GM21529 (cell line): ENCODE results near the gene DIP2A.
"Not testable (repeated sequence)": the region's sequence is repeated elsewhere in the genome, so short reads cannot be mapped to it uniquely, and the experiment has no call there.

Source experiments
- ATAC-seq: cut with Tn5 transposase; IDR thresholded peaks from one replicate; pipeline ENCODE4 v1.9.1; 2021; ENCODE audit not compliant: unreplicated experiment

Gene DIP2A

DNA sequence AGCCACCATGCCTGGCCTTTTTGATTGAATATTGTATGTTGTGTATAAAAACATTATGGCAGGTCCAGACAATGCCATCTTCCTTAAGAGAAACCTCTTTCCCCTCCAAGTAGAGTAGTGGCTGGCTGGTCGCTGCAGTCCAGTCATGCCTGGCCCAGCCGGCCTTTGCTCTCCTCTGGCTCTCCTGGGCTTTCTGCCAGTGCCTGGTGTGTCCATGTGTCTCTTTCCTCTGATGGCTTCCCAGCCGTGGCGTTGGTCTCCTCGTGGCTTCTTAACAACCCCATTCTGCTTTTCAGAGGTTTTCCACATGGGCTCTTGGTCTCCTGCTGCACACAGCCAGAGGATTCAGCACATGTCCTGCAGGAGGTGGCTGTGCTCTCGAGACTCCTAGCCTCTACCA lies 58.7 kb downstream of the DIP2A start:
- no peak for ATAC-seq

- ATAC-seq: no peak
These were observed 60.4 kb downstream of the DIP2A start for GRCh38 chr21:46518983-46519583.

- ATAC-seq: not testable (repeated sequence)
These were observed 68.7 kb downstream of the DIP2A start for GRCh38 chr21:46527393-46527792.

GRCh38 chr21:46527801-46528200 lies 69.1 kb downstream of the DIP2A start:
- ATAC-seq: no peak

DNA sequence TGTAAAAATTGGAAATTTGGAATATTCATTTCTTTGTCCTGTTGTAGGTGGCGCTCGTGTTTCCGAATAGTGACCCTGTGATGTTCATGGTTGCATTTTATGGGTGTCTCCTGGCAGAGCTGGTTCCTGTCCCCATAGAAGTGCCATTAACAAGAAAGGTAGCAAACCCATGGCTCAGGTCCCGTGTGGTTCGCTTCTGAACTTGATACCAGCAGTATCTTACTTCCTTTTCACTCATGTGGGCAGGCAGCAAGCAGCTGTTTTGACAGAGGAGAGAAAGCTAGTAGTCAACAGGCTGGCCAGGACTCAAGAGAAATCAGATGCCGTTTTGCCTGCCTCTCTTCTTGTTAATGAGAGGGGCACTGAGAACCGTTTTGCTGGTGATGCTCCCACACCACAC lies 73.4 kb downstream of the DIP2A start:
- ATAC-seq: no peak

- no peak for ATAC-seq
These were observed 78.3 kb downstream of the DIP2A start for GRCh38 chr21:46537026-46537425.

- no peak for ATAC-seq
These were observed 79.6 kb downstream of the DIP2A start for GRCh38 chr21:46538262-46538661.

DNA sequence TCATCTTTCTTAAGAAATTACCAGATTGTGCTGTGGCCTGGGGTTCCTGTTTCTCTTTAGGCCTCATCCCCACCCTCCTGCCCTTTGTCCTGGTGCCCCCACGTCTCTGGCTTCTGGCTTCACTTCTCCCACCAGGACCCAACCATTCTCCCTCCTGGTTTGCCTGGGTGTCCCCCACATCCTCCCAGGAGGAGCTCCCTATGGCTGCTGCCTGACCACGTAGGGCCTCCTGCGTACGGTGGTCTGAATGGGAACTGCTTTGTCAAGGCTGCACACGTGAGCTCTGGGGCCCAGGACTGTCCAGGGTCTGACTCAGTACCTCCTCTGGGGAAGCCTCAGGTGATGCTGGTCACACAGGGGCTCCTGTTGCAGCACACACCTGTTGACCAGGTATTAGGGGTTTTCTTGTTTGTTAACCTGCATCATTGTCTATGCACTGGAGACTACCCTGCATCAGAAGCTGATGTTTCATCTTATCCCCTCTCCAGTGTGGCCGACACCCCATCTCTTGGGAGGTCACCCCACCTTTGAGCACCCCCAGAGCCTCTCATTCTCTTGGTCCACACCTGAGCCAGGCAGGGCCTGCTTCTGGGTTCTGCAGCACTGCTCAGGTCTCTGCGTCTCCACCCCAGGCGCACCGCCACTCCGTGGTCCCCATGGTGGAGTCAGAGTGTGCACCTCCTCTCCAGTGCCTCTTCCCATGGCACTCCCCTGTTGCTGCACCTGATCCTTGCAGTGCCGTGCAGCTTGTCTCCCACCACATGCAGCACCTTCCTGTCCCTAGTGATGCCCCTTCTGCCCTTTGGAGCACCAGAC lies 80.4 kb downstream of the DIP2A start:
- no peak for ATAC-seq

- ATAC-seq: no peak
These were observed 81.5 kb downstream of the DIP2A start for GRCh38 chr21:46540087-46540710.

DNA sequence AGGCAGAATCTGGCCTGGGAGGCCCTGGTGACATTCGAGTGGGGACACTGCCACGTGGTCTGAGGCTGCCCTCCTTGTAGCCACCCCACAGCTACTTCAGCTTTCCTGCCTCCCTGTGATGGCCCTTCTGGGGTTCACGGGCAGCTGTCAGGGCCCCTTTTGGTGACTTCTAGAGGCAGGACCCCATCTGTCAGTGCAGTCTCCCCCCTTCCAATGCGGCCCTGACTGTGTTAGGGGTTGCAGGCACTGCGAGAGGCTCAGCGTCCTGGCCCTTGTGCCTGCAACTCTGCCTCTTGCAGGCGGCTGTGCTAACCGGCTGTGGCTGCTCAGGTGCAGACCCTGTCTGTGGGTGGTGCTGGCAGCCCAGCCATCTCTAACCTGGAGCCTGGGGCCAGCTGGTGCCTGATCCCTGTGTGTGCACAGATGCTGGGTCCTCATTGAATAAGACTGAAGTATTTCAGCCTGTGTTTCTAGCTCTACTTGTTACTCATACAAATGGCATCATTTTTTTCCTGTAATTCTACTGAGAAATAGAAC lies 84.0 kb downstream of the DIP2A start:
- ATAC-seq: no peak

DNA sequence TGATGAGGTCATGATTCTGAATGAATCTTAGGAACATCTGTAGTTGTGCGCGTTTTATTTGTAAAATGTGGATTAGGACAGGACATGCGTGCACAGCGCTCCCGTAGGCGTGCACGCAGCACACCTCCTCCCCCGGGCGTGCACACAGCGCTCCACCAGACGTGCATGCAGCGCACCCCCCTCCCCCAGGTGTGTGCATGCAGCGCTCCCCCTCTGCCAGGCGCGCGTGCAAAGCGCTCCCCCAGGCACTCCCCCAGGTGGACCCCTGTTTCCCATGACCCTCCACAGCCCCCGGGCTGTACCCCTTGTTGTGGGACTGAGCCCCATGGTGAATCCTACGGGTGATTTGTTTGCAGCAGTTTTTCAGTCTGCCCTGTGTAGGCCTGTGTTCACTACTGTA lies 84.6 kb downstream of the DIP2A start:
- ATAC-seq: no peak

GRCh38 chr21:46544003-46544402 lies 85.3 kb downstream of the DIP2A start:
- no peak for ATAC-seq

GRCh38 chr21:46544824-46545223 lies 86.1 kb downstream of the DIP2A start:
- ATAC-seq: no peak

DNA sequence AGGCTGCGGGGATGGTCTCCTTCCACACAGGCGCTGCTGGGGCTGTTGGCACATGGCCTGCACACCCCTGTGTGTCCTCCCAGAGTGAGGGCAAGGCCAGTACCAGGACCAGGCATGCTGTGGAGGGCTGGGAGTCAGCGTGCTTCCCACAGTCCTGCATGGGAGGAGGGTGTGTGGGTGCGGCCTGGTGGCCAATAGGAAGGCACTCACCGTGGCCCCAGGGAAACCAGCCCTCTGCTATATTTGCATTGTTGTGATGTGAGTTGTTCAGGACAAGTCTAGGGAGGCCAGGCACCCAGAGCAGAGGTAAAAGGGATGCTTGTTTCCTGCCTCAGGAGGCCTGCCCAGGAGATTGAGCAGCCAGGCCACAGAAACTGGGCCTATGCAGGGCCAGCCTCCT lies 86.7 kb downstream of the DIP2A start:
- no peak for ATAC-seq

DNA sequence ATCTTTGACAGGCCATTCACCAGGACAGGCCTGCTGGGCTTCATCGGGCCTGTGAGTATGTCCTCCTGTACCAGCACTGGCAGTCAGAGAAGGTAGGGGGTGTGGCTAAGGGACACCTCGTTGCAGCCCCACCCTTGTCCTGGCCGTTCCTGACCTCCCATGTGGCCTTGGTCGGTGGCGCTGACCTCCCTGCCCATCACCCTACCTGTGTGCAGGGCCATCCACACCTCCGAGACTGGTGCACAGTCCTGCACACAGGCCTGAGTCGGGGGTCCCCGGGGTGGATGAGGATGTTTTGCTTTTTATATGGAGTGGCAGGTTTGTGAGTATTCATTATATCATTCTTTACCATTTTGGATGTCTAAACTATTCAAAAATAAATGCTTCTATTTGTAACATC lies 87.2 kb downstream of the DIP2A start:
- ATAC-seq: no peak

DNA sequence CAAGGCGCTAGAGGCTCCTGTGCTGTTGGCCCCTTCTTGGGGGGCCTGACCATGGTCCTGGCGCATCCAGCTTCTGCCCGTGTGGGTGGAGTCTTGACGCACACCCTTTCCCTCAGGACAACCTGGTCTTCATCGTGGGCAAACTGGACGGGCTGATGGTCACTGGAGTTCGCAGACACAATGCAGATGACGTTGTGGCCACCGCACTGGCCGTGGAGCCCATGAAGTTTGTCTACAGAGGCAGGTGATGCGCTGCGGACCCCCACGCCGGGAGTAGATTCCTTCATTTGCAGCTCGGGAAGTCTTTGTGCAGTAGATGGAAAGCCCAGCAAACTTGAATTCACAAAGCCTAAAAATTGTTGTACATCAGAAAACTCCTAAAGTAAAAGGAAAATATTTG lies 88.1 kb downstream of the DIP2A start:
- no peak for ATAC-seq

GRCh38 chr21:46549650-46550049 lies 91.0 kb downstream of the DIP2A start:
- no peak for ATAC-seq

DNA sequence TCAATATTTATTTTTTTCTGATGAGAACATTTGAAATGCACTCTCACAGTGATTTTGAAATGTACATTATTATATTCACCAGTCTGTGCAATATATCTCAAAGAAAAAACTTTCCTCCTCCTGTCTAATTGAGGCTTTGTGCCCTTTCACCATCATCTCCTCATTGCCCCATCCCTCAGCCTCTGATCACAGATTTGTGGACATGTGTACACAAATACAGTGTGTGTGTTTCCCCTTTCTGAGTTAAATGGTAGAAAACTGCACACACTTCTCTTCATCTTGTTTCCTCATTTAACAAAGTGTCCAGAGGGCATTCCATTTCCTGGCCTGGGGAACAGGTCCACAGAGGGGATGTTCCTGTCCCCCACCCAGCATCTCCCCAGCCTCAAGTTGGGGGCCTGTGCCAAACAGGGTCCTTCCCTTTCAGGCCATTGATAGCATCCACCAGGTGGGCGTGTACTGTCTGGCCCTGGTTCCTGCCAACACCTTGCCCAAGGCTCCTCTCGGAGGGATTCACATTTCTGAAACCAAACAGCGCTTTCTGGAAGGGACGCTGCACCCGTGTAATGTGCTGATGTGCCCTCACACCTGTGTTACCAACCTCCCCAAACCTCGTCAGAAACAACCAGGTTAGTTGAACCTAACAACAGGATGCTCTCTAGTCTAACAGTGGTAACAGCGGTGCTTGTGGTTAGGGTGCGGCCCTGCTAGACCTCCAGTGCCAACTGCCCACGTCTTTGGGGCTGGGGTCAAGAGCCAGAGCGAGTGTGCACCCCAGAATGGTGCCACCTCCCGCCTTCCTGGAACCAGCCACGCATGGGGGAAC lies 91.6 kb downstream of the DIP2A start:
- no peak for ATAC-seq

DNA sequence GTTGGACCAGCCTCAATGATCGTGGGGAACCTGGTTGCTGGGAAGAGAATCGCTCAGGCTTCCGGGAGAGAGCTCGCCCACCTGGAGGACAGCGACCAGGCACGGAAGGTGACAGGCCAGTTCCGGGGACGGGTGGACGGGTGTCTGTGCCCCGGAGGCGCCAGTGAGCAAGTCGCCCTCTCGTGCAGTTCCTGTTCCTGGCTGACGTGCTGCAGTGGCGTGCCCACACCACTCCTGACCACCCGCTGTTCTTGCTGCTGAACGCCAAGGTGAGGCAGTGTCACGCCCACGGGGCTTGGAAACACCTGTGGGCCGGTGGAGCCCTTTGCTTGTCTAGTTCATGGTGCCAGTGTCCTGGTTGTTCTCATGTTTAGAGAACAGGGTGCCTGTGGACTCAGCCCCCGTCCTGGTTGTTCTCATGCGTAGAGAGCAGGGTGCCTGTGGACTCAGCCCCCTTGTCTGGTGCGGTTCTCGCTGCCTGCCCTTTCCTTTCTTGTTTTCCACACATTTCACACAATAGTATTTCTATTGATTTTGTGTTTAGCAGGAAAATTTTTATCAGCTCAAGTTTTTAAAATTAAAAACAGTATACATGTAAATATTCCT lies 93.0 kb downstream of the DIP2A start:
- ATAC-seq: no peak

DNA sequence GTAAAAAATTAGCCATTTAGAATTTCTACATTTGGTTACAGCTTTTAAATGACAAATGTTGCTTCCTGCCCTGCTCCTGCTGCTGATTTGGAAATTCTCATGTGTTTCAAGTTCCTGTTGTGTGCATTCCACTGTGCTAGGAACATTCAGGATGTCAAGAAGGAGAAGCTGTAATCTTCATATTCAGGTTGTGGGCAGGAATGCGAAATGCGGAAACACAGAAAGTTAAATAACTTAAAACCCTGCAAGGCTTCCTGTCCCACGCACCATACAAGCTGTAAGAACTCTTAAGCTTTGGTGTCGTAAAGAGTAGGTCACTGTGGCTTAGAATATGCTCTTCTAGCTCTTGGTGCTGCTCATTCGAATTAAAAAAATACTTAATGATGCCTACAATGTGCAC lies 93.6 kb downstream of the DIP2A start:
- ATAC-seq: no peak

DNA sequence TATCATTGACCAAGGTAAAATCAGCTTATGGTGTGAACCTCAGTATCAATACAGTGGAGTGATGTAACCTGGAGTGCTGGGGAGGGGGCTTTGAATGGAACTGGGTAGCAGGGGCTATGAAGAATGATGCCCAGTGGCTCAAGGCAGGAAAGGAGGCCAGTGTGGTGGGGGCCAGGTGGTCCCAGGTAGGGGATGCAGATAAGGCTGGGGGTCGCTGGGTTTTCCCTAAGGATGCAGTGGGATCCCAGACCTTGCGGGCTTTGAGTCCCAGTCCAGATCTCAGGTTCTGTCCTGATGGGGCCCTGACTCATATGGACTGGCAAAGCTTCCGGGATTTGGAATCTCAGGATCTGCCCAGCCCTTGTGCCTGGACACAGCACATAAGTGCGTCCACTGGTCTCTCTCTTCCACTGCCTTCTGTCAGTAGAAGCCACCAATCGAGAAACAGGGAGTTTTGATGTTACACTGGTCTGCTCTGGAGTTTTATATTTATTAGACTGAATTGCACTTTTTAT lies 94.2 kb downstream of the DIP2A start:
- ATAC-seq: no peak
